Prostate gland (tissue), 2 donors: ENCODE data around the gene SLC35A3.

ENCODE experiments used
- CTCF ChIP-seq, 4 experiments: fragments of 200-600 bp in 2 of 4; fragments of 450-650 bp in 2 of 4; sonication (generic) in 2 of 4; IDR thresholded peaks; 1 replicate in 3 of 4; 2 replicates in 1 of 4; pipeline ENCODE4 v1.5.1; 2016 to 2019; ENCODE audit warnings: antibody characterized with exemption in 4 of 4, mild to moderate bottlenecking in 2 of 4, moderate library complexity in 2 of 4
- POLR2A ChIP-seq: fragments of 450-650 bp; IDR thresholded peaks from one replicate; pipeline ENCODE4 v1.6.1; 2016; ENCODE audit warnings: antibody characterized with exemption, mild to moderate bottlenecking

- TF ChIP-seq CTCF (IDR thresholded peaks at IDR 0.05) = no peak
- TF ChIP-seq POLR2A = no peak
Measured at GRCh38 chr1:99957818-99958217, 12.0 kb upstream of the SLC35A3 start.
